KOPT-K1 (cell line): ENCODE results near the gene NUP98.

Source experiments
- H3K27ac ChIP-seq: fragments of 200-600 bp; sonication (generic); 2 replicates; pipeline ENCODE4 v1.5.1; 2016; ENCODE audit warnings: antibody characterized with exemption, mild to moderate bottlenecking, low read depth, low read length; ENCODE audit not compliant: poor library complexity, severe bottlenecking
- H3K36me3 ChIP-seq: fragments of 200-600 bp; sonication (generic); 2 replicates; pipeline ENCODE4 v1.5.1; 2017; ENCODE audit warnings: antibody characterized with exemption, mild to moderate bottlenecking, low read length, moderate library complexity; ENCODE audit not compliant: insufficient read depth
- H3K9me3 ChIP-seq: fragments of 200-600 bp; sonication (generic); 2 replicates; pipeline ENCODE4 v1.5.1; 2017; ENCODE audit warnings: antibody characterized with exemption, low read length, mild to moderate bottlenecking; ENCODE audit not compliant: insufficient read depth, poor library complexity, severe bottlenecking

Gene NUP98

DNA sequence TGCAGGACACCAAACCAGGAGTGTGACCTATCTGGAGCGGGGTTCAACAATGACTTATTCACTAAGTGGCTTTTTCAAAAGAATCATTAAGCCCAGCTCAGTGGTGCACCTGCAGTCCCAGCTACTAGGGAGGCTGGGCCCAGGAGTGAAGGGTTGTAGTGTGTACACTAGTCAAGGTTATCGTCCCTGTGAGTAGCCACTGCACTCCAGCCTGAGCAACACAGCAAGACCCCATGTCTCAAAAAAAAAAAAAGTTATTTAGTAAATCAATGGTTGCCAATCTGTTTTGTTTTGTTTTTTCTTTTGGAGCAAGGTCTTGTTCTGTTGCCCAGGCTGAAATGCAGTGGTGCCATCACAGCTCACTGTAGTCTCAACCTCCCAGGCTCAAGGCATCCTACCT, 35.5 kb upstream of the NUP98 start:
- Histone ChIP-seq H3K36me3 (peaks cover 88% of the 10 kb centered on the region), H3K27ac (no peak overlapping the region), H3K9me3 (no peaks in the 10 kb centered on the region)

GRCh38 chr11:3831378-3832239, 34.3 kb upstream of the NUP98 start:
- Histone ChIP-seq H3K36me3 (peaks cover 96% of the 10 kb centered on the region), H3K27ac (no peak overlapping the region), H3K9me3 (no peaks in the 10 kb centered on the region)

GRCh38 chr11:3830730-3831129, 33.4 kb upstream of the NUP98 start:
- Histone ChIP-seq H3K9me3 (no peaks in the 10 kb centered on the region), H3K27ac (no peak overlapping the region), H3K36me3 (peaks cover 98% of the 10 kb centered on the region)

DNA sequence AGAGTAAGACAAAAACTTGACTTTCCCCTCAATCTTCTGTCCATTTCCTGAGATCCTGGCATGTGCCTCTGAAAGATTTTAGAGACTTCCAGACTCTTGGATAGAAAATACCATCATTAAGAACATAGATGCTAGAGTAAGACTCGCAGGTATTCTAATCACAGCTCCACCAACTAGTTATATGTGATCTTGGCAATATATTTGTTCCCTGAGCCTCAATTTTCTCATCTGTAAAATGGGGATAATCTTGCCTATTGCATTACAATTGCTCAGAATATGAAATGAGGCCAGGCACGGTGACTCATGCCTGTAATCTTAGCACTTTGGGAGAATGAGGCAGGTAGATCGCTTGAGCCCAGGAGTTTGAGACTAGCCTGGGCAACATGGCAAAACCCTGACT, 32.7 kb upstream of the NUP98 start:
- H3K36me3 ChIP-seq = peaks cover 98% of the 10 kb centered on the region

DNA sequence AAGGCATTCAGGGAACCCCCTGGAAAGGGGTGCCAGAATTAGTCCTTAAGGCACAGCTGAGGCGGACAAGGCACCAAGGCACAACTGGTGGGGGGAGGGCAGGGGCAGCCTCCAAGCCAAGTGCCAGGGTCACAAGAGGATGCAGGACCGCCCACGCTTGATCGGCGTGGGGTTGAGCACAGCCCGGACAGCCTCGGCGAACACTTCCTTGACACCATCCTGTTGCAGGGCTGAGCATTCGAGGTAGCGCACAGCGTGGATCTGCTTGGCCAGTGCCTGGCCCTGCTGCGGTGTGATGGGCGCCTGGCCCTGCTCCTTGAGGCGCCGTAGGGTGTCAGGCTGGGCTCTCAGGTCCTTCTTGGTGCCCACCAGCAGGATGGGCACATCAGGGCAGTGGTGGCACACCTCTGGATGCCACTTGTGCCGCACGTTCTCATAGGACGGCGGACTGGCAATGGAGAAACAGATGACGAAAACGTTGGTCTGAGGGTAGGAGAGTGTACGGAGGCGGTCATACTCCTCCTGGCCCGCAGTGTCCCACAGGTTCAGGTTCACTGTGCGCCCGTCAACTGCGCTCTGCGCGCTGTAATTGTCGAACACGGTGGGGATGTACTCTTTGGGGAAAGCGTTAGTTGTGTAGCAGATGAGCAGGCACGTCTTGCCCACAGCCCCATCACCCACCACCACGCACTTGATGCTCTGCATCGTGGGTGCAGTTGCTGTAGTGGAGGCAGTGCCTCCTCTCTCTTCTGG, 30.3 kb upstream of the NUP98 start:
- peaks cover 93% of the 10 kb centered on the region for H3K36me3 ChIP-seq

More for the DNA sequence above, 32.7 kb upstream of the NUP98 start:
- H3K27ac ChIP-seq = no peak overlapping the region
- H3K9me3 ChIP-seq = no peaks in the 10 kb centered on the region

DNA sequence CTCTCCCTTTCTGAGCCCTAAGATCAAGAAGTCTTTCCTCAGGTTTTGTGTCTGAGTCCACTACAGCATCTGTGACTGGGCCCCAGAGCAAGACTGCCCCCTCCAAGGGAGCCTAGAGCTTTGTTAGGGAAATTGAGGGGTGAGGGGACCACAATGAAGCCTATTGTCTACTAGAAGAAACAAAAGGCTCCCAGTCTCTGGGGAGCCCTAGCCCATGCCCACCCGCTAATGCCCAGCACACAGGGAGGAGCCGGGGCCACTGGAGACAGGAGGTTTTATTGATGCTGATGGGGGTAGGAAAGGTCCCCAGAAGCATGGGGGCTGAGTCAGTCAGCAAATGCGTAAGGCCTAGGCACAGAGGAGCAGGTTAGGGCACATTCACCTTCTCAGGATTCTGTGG, 29.4 kb upstream of the NUP98 start:
- Histone ChIP-seq H3K27ac (no peak overlapping the region), H3K36me3 (peaks cover 84% of the 10 kb centered on the region), H3K9me3 (no peaks in the 10 kb centered on the region)

More for the DNA sequence above, 30.3 kb upstream of the NUP98 start:
- H3K27ac ChIP-seq = no peak overlapping the region
- H3K9me3 ChIP-seq = no peaks in the 10 kb centered on the region

DNA sequence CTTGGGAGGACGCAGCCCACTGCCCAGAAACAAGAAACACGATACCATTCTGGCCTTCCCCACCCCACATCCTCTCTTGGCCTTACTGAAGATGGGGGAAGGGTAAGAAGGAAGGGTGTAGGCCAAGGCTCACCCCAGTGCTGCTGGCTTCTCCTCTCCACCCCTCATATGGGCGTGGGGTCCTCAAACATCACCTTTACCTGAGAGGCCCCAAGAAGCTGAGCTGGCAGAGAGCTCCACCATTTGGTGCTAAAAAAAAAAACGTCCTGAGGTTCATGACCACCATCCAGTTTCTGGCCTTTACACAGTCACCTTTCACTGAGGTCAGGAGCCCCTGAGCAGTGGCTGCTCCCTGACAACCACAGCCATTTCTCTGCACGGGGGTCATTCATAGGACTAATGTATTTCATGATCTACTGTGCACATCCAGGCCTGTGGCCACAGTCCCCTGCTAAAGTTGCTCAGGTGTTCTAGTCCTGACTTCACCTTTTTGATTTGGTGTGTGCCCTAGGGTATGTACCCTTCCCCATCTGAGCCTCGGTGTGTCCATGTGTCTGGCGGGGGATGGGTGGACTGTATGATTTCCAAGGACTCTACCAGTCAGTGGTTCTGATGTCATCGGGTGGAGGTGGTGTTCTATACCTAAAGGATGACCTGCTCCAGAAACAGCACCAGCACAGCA, 28.3 kb upstream of the NUP98 start:
- Histone ChIP-seq H3K9me3 (no peaks in the 10 kb centered on the region), H3K27ac (no peak overlapping the region), H3K36me3 (peaks cover 73% of the 10 kb centered on the region)

- H3K27ac ChIP-seq = no peak overlapping the region
- H3K9me3 ChIP-seq = no peaks in the 10 kb centered on the region
- peaks cover 66% of the 10 kb centered on the region for H3K36me3 ChIP-seq
Observed at GRCh38 chr11:3824714-3825472, 27.5 kb upstream of the NUP98 start.

- H3K9me3 ChIP-seq = no peaks in the 10 kb centered on the region
- H3K36me3 ChIP-seq = peaks cover 56% of the 10 kb centered on the region
- H3K27ac ChIP-seq = no peak overlapping the region
Observed at GRCh38 chr11:3823762-3824506, 26.6 kb upstream of the NUP98 start.

DNA sequence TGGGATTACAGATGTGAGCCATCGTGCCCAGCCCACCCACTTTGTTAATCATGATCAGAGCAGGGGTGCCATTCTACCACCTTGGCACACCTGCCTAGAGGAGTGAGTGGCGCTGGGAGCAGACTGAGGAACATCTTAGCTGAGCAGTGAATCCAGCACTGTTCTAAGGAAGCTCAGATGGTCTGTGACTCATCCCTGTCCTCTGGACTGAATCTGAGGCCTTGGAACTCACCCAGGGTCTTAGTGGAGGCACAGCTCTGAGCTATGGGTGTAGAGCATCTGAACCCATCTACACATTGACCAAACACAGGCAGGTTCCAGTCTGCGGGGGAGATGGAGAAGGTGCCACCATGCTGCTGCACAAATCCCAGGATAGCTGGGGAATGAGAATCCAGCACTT, 25.9 kb upstream of the NUP98 start:
- Histone ChIP-seq H3K9me3 (no peaks in the 10 kb centered on the region), H3K27ac (no peak overlapping the region), H3K36me3 (peaks cover 52% of the 10 kb centered on the region)

- H3K36me3 ChIP-seq = peaks cover 42% of the 10 kb centered on the region
- H3K27ac ChIP-seq = no peak overlapping the region
- no peaks in the 10 kb centered on the region for H3K9me3 ChIP-seq
Observed at GRCh38 chr11:3822312-3822711, 25.0 kb upstream of the NUP98 start.

GRCh38 chr11:3820971-3821370, 23.6 kb upstream of the NUP98 start:
- Histone ChIP-seq H3K36me3 (peaks cover 28% of the 10 kb centered on the region), H3K27ac (no peak overlapping the region), H3K9me3 (no peaks in the 10 kb centered on the region)

GRCh38 chr11:3817181-3817800, 19.9 kb upstream of the NUP98 start:
- H3K36me3 ChIP-seq = peaks cover 10% of the 10 kb centered on the region; the same call in 1 of the 2 replicates
- H3K9me3 ChIP-seq = no peaks in the 10 kb centered on the region
- no peak overlapping the region for H3K27ac ChIP-seq

GRCh38 chr11:3816673-3817072, 19.3 kb upstream of the NUP98 start:
- H3K9me3 ChIP-seq = no peaks in the 10 kb centered on the region
- H3K36me3 ChIP-seq = peaks cover 10% of the 10 kb centered on the region; the same call in 1 of the 2 replicates
- no peak overlapping the region for H3K27ac ChIP-seq
